GM19397 (cell line): ENCODE results near the gene MGA.
"Not testable (repeated sequence)": the region's sequence is repeated elsewhere in the genome, so short reads cannot be mapped to it uniquely, and the experiment has no call there.

Source experiments
- ATAC-seq: cut with Tn5 transposase; IDR thresholded peaks from one replicate; pipeline ENCODE4 v1.9.1; 2021; ENCODE audit warnings: mild to moderate bottlenecking, moderate library complexity; ENCODE audit not compliant: unreplicated experiment

The MGA gene

GRCh38 chr15:41703120-41703519, 42.9 kb downstream of the MGA start:
- no peak for ATAC-seq

DNA sequence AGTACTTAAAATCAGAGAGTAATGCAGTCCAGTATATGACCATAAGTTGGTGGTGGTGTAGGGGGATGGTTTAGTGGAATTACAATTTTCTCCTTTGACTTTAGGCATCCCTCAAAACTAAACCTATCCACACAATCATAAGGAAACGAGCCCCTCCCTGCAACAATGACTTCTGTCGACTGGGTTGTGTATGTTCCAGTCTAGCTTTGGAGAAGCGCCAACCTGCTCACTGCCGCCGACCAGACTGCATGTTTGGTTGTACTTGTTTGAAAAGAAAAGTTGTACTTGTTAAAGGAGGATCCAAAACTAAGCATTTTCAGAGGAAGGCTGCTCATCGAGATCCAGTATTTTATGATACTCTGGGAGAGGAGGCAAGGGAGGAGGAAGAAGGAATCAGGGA, 52.8 kb downstream of the MGA start:
- no peak for ATAC-seq

GRCh38 chr15:41714291-41714690, 54.1 kb downstream of the MGA start:
- ATAC-seq: no peak

GRCh38 chr15:41716864-41717263, 56.7 kb downstream of the MGA start:
- no peak for ATAC-seq

DNA sequence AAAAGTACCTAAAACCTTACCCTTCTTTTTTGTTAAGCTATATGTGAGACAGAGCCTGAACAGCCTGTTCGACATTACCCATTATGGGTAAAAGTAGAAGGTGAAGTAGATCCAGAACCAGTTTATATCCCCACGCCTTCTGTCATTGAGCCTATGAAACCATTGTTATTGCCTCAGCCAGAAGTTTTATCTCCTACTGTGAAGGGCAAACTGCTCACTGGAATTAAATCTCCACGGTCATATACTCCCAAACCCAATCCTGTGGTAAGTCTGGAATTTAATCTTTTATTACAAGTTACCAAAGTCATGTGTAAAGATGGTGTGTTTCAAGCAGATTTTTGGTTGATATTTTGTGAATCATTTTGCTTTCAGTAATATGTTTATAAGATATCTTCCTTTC, 66.9 kb downstream of the MGA start:
- no peak for ATAC-seq

GRCh38 chr15:41728061-41728460, 67.9 kb downstream of the MGA start:
- ATAC-seq: not testable (repeated sequence)

GRCh38 chr15:41730543-41730942, 70.3 kb downstream of the MGA start:
- no peak for ATAC-seq

GRCh38 chr15:41732483-41732882, 72.3 kb downstream of the MGA start:
- no peak for ATAC-seq

GRCh38 chr15:41734079-41734478, 73.9 kb downstream of the MGA start:
- ATAC-seq: no peak

- ATAC-seq: no peak
Measured at GRCh38 chr15:41735046-41735445, 74.8 kb downstream of the MGA start.

GRCh38 chr15:41735492-41735891, 75.3 kb downstream of the MGA start:
- not testable (repeated sequence) for ATAC-seq

GRCh38 chr15:41746802-41747201, 86.6 kb downstream of the MGA start:
- ATAC-seq: no peak

- no peak for ATAC-seq
Measured at GRCh38 chr15:41756198-41756597, 96.0 kb downstream of the MGA start.

DNA sequence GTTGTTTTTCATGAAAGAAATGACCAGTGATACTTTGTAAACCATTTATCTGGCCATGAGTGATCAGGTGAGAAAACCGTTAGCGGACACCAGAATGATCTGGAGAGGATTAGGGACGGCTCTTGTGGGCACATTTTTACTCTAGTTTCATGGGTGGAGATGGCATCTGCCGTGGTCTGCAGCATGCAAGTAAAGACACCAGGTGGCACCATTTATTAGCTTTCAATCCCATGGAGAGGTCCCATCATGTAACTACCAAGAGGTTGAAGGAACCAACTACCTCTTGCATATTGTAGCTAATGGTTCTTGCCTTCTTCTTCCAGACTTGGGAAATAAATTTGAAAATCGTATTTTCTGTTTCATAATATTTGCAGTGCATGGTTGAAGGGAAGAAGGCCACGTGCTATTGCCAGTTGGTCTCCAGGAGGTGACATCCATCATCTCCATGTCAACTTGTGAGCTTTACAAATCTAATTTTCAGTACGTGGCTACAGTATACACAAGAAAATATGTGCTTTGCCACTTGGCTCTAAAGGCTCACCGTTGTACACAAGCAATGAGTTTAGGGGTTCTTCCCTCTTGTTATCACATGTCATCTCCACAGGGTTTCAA, 112.6 kb downstream of the MGA start:
- ATAC-seq: no peak

- ATAC-seq: no peak
Measured at GRCh38 chr15:41773332-41773728, 113.1 kb downstream of the MGA start.

DNA sequence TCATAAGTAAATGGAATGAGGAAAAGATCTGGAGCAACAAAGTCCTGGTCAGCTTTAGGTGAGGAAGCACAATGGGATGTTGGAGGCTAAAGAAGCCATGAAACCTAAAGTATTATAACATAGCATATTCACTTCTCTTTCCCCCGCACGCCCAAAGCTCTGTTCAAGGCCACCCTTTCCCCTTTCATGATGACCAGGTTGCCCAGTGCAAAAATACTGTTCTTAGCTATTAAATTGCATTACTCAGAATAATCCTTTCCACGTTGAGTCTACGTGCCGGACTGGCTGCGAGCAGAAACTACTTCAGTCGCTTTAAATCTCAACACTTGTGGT, 113.5 kb downstream of the MGA start:
- ATAC-seq: no peak

DNA sequence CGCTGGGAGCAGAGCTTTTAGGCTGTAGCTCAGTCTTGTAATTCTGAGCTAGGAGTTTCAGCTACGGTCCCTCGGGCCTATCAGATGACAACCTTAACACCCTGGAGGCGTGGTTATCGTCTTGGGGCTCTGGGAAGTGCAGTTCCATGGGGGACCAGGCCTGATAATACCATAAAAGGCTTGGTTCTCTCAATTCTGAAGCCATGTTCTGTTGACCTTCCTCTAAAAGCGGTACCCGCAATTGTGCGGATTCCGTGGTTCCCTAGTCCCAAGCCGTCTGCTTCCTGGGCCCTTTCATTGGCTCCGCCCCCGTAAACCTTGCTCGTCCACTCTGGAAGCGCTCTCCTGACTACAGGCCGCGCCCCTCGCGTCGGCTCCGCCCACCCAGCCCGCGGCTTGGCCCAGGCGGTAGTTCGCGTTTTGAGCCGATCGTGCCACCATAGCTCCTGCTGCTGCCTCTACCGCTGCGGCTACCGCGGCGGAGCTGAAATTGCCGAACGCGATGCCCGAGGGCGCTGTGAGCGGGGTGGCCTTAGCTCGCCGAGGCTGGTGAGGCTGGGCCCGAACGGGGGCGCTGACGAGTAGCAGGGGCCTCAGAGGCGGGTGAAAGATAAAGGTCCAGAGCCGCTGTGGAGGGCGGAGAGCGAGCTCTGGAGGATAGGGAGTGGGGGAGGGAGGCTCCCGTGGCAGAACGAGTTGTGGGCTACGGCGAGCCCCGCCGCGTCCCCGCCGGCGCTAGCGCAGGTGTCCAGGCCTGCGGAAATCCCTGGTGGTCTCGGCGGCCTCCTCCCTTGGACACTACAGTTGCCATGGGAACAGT, 114.1 kb downstream of the MGA start, which contains the start of gene MAPKBP1:
MAPKBP1 (plus strand) TSS at position 423 of the 820 bp plus-strand sequence. CDS start 792 bp downstream, outside the sequence.
- peak; percentile 88 for ATAC-seq

DNA sequence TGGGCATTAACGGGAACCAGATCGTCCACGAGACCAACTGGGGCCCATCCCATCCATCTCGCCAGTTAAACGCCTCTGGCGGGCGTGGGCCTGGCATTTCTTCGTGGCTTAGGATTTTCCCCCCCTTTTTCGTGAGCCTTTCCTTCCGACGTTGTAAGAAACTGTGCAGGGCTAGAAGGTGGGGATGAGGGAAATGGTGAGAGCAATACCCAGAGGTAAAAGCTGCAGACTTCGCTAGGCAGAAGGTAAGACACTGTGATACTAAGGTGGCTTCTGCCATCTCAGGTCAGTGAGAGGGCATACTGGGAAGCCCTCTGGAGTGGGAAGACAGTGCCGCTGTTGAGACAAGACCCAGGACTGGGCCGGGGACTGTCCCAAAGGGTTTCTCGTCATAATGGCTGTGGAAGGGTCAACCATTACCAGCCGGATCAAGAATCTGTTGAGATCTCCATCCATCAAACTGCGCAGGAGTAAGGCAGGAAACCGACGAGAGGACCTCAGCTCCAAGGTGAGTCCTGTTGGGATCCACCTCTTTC, 114.7 kb downstream of the MGA start:
- ATAC-seq: no peak

GRCh38 chr15:41775651-41776050, 115.4 kb downstream of the MGA start:
- ATAC-seq: no peak

GRCh38 chr15:41777421-41777973, 117.3 kb downstream of the MGA start:
- no peak for ATAC-seq

- no peak for ATAC-seq
Measured at GRCh38 chr15:41778521-41778920, 118.3 kb downstream of the MGA start.

- no peak for ATAC-seq
Measured at GRCh38 chr15:41779662-41780157, 119.5 kb downstream of the MGA start.
